GM18868 (cell line): Measurements from ENCODE around the gene C3orf20.

Experiments
- ATAC-seq: cut with Tn5 transposase; IDR thresholded peaks from one replicate; pipeline ENCODE4 v1.9.1; 2021; ENCODE audit warnings: mild to moderate bottlenecking, moderate library complexity; ENCODE audit not compliant: unreplicated experiment

The C3orf20 gene

DNA sequence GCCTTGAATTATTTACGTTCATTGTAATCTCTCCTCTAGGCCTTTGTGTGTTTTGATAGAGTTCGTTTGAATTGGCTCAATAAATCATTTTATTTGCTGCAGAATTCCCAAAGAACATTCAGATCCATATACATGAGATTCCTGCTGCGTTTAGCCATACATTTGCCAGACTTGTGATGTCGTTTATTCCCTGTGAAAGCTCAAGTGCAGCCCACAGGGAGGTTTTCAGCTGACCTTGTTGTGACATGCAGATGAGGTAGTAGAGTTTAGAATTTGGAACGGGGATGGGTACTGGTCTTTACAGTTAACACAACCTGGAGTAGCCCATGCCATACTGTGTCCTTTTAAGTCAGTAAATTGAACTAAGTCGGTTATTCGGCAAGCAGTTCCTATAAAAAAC is at the start of gene C3orf20:
TSS of gene C3orf20 (plus strand) at position 301 of the 400 bp plus-strand sequence. CDS start 7,573 bp downstream, outside the sequence.
- ATAC-seq, result no peak

- no peak for ATAC-seq
These were observed 49.5 kb upstream of the C3orf20 start for GRCh38 chr3:14625443-14625842.

- no peak for ATAC-seq
These were observed 47.1 kb upstream of the C3orf20 start for GRCh38 chr3:14627815-14628214.

- ATAC-seq, result no peak
These were observed 46.5 kb upstream of the C3orf20 start for GRCh38 chr3:14628406-14628805.

- ATAC-seq, result no peak
These were observed 44.4 kb upstream of the C3orf20 start for GRCh38 chr3:14630404-14631100.

GRCh38 chr3:14631101-14631497 is 43.8 kb upstream of the C3orf20 start:
- no peak for ATAC-seq

- ATAC-seq, result no peak
These were observed 43.1 kb upstream of the C3orf20 start for GRCh38 chr3:14631687-14632441.

DNA sequence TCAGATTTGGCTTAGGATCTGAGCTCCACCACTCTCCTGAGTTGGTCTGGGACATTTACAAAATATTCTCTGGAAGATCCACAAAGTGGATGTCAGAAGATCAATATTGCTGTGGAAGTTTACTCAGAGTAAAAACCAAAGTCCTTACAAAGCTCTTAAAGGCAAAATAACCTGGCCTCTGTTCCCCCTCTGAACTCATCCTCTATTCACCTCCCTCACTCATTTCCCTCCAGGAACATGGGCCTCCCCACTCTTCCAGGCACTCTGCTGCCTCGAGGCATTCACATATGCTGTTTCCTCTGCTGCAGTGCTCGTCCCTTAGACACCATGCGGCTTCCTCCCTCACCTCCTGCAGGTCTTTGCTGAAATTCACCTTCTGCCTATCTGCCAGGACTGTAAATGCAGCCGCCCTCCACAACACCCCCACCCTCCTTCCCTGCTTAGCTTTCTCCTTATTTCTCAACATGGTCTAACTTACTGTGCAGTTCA is 42.5 kb upstream of the C3orf20 start:
- ATAC-seq, result no peak

- ATAC-seq, result no peak
These were observed 41.5 kb upstream of the C3orf20 start for GRCh38 chr3:14633417-14633816.

- ATAC-seq, result no peak
These were observed 41.0 kb upstream of the C3orf20 start for GRCh38 chr3:14633819-14634424.

- no peak for ATAC-seq
These were observed 40.1 kb upstream of the C3orf20 start for GRCh38 chr3:14634763-14635400.

DNA sequence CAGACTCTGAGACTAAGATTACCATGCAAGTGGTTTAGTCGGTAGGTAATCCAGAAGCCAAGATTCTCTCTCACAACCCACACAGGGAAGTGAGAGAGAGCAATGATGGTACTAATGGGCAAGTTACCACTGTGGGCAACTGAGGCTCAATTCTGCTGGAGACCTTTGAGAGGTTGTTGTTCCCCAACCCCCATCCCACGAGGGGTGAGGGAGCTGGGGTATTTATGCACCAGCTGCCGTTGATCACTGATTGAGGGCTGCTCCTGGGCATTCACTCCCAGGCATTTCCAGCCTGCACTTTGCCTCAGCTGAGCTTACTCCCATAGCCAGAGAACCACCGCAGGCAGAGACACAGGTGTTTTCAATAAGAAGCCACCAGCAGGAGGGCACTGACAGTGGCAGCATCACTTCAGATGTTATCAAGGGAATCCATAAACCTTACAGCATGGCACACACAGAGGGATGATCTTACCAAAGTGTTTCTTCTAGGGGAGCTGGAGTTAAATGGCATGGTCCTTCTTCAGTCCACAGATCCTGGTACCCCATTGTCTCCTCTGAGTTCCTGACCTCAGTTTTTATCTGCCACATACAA is 38.3 kb upstream of the C3orf20 start:
- no peak for ATAC-seq

- no peak for ATAC-seq
These were observed 34.8 kb upstream of the C3orf20 start for GRCh38 chr3:14640157-14640562.

- ATAC-seq, result no peak
These were observed 34.2 kb upstream of the C3orf20 start for GRCh38 chr3:14640734-14641133.

GRCh38 chr3:14641346-14641745 is 33.6 kb upstream of the C3orf20 start:
- ATAC-seq, result no peak

- ATAC-seq, result no peak
These were observed 29.5 kb upstream of the C3orf20 start for GRCh38 chr3:14645453-14645852.

DNA sequence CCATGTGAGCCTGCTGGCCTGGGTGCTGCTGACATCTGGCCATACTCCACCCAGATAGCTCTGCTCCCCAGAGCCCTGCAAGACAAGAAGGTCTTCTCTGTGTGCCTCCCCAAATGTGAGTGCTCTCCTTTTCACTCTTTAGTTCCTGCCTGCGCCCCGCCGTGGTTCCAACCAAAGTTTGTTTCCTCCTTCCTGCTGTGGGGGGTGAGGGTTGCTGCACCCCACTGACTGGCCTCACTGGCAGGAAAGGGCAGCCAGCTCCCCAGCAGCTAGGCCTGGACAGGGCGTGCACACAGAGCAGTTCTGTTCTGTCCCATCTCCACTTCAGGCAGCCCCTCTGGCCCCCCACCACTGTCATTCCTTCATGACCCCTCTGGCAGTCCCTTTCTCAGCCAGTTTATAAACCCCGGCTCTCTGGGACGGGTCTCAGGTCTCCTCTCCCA is 28.8 kb upstream of the C3orf20 start:
- ATAC-seq, result no peak

DNA sequence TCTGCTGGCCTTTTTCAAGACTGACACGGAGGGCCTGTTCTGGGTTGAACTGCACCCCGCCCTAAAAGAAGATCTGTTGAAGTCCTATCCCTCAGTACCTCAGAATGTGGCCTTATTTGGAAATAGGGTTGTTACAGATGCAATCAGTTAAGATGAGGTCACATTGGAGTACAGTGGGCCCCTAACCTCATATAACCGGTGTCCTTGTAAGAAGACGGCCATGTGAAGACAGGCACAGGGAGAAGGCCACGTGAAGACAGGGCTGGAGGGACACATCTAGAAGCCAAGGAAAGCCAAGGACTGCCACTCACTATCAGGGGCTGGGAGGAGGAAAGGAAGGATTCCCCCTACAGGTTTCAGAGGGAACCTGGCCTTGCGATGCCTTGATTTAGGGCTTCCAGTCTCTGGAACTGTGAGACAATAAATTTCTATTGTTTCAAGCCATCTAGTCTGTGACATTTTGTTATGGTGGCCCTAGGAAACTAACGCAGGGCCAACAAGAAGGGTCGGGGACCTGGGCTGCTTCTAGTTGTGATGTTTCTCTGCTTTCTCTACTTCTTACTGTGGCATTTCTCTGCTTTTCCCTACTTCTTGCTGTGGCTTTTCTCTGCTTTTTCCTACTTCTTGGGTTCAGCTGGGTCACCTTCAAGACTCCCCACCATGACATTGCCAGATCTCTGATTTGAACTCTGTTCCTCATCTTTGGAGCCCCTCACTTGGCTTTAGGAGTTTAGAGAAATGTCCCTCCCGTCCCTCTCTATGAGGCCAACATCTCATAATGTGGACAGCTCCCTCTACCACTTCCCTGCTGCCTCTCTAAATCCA is 28.1 kb upstream of the C3orf20 start:
- no peak for ATAC-seq

- ATAC-seq, result no peak
These were observed 26.7 kb upstream of the C3orf20 start for GRCh38 chr3:14647976-14648955.
